Subcutaneous adipose tissue (tissue), 4 donors: Measurements from ENCODE around the gene CD200. TPM values are rescaled to one million over a fixed set of nuclear protein-coding genes. Genes with fewer than 3 reads are reported as not detected.

Experiments used
- total RNA-seq, 4 donors: library from RNA; depleted of rRNA; stranded (reverse); fragments of >200 nt; gene quantifications; one replicate each; pipeline ENCODE4 v1.1.0, GENCODE V29; 2016
- TF ChIP-seq, protein P1 (sequence below): fragments of 450-650 bp; IDR thresholded peaks from one replicate; pipeline ENCODE4 v1.5.1; 2016; ENCODE audit warnings: low read depth, mild to moderate bottlenecking, control low read depth, antibody characterized with exemption, moderate library complexity

The CD200 gene
- total RNA-seq, 4 donors from 2014 or later, result 2.6 to 10.2 (median 6.7) TPM

DNA sequence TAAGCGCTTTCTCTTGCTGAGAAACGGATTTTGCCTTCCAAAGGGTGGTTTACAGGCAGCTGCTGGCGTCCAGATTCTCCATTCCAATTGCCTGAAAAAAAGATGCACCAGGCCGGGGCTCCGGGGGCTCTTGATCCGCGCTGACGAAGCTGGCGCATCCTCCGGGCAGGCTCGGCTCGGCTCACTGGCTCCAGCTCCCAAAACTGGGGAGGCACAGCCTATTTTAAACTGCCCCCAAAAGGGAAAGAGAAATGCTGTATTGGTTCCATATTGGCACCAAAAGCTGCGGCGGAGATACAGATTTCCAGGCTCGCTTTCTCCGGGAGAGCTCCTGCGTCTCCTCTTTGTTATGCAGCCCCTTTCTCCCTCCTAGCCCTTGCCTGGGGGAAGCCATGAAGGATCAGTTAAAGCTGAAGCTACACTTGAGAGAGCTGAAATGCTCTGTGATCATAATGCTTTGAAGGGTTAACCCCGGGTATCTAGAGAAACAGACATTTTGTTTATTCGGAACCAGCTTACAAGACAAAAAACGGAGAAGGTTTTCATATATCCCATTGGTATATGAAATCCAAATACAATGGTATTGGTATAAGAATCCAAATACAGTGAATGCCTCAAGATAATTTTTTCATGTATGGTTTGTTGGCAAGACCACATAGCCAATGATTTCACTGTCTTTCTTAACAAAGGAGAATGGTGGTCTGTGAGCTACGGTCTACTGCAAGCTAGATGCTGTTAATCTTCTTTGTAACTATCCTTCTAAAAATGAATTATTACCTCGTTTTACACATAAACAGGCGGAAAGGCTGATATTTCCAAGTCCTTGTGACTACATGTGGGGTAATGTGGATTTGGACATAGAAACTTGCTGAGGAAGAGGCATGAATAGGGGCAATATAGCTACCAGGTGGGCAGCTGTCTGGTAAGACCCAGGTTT lies 693 bp downstream of the CD200 start:
- TF ChIP-seq, protein P1, sequence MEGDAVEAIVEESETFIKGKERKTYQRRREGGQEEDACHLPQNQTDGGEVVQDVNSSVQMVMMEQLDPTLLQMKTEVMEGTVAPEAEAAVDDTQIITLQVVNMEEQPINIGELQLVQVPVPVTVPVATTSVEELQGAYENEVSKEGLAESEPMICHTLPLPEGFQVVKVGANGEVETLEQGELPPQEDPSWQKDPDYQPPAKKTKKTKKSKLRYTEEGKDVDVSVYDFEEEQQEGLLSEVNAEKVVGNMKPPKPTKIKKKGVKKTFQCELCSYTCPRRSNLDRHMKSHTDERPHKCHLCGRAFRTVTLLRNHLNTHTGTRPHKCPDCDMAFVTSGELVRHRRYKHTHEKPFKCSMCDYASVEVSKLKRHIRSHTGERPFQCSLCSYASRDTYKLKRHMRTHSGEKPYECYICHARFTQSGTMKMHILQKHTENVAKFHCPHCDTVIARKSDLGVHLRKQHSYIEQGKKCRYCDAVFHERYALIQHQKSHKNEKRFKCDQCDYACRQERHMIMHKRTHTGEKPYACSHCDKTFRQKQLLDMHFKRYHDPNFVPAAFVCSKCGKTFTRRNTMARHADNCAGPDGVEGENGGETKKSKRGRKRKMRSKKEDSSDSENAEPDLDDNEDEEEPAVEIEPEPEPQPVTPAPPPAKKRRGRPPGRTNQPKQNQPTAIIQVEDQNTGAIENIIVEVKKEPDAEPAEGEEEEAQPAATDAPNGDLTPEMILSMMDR, result no peak

DNA sequence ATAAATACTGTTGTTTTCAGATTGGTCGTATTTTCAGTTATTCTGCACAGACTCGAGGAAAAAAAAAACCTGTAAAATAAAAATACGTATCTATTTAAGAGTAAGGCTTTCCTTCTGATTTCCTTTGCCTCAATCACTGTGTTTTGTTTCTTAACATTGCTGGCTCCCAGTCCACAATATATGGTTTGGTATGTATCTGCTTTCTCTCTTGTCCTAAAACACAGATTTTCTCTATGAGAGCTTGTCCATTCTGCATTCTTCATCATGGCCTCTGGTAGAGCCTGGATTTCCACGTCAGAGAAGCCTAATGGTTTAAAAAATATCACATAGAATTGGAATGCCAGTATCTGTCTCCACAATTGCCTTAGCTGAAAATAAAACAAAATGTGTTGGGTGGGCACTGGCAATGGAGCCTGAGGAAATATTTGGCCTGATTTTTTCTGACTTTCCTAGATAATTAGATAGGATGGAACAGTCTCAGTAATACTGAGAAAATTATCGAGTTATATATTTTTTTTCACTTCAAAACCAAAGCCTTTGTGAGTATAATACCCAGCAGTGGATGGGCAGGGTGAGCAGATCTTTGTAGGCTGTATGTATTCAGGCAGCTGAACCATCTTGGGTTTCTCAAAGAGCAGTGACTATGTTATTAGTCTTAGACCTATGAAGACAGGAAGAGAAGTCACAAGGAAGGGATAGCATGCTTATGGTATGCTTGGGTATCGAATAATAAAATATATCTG lies 1.9 kb downstream of the CD200 start:
- TF ChIP-seq, protein P1, result no peak

DNA sequence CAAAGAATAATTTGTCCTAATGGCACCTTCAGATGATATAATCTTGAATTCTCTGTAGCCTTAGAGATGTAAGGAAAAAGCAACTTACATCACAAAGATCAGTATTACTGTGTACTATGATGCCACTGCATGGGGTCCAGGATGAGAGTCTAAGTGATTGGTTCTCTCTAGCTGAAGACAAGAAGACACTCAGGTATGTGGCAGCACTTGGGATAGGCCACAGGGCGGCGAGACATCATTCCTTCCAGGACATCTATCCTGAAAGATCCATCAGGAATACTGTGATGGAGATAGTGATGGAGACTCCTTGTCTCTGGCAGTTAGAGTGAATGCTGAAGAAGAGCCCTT lies 2.5 kb downstream of the CD200 start:
- TF ChIP-seq, protein P1, result no peak

DNA sequence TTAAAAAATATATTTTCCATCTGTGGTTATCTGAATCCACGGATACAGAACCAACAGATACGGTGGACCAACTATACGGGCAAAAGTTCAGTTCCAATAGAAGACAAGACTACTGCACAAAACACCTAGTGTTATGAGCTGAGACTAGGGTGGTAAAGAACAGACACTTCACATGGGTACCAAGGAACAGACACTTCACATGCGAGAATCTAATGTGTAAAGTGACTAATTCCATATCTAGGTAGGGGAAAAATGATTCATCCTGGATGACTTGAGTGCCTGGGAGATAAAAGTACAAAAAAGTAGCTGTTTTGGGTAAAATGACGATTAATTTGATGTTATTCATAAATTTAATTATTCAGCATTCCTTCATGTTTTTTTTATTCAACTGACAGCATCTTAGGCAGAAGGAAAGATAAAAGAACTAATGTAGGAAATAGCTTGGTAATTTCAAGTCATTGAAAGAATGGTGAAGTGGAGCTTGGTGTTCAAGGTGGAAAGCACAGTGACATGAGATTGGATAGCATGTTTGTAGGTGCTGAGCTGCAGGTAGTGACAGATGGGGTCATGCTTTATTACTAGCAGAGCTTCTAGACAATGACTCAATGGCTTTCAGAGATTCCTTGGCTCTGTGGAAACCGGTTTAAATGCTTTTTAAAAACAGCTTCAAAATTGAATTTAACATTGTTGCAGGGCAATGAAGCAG lies 5.2 kb downstream of the CD200 start:
- TF ChIP-seq, protein P1, result no peak

DNA sequence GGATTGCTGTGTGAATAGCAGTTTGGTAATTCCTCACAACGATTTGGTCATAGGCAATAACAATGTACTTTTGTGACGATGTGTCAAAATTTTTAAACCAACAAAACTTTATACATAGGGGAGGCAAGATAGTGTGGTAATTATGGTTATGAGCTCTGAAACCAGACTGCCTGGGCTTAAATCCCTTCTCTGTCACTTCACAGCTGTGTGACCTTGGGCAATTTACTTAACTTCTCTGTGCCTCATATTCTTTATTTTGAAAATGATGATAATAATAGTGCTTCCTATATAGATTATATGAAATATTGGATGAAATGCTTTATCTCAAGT lies 5.7 kb downstream of the CD200 start:
- TF ChIP-seq, protein P1, result no peak

DNA sequence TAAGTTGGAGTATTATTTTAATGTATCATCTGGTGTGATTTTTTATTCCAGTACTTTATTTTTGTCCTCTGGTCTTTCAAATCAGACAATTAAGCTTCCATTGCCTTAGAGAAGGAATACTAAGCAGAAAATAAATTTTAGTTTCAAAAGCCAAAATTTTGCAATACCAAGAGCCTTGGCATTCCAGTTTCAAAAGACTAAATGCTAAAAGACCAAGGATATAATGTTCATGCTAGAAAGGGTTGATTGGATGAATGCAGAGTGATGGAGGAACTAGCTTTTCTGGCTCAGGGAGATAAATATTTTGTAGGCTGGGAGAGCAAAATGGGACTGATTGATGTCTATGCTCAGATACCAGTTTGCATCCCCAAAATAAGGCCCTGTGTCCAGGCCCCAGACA lies 6.2 kb downstream of the CD200 start:
- TF ChIP-seq, protein P1, result no peak

DNA sequence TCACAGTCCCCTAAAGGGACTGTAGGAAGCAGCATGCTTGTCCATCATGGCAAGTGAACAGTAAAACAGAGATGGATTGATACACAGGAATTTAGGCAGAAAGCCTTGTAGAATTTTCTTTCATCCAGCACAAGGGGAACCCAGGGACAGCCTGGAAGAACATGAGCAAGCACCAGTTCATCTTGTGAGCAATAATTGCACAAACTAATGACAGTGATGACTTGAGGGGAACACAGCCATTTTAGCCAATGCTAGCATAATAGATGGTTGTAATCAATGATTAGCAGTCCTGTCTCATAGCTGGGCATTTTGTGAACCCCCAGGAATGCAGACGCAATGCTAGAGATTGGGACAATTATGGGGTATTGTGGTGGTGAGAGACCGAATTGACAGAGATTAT lies 6.7 kb downstream of the CD200 start:
- TF ChIP-seq, protein P1, result no peak
